Non-pigmented ciliary epithelial cell (primary cell): ENCODE data around the gene MPV17.
"Not testable (repeated sequence)": the region's sequence is repeated elsewhere in the genome, so short reads cannot be mapped to it uniquely, and the experiment has no call there.

Experiments used
- DNase-seq: peaks from one replicate; pipeline ENCODE4 v3.0.0-alpha.2; 2010; ENCODE audit warnings: low read depth

Gene MPV17

DNA sequence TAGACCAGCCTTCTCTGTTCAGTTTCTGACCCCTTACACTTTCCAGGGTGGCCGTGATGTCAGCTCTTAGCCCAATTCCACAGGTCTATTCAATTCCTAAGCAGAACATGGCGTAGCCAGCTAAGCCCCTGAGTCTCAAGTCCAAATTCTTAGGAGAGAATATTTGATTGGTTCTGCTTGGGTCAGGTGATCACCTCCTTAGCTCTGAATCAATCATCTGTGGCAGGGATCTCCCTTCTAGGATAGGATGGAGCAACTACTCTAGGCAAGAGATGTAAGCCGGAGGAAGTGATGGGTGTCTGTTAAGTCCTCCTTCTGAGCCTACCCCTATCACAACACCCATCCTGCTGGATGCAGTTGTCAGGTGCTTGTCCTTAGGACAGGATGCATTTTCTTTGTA lies 25.7 kb downstream of the MPV17 start:
- DNase-seq: no peak

DNA sequence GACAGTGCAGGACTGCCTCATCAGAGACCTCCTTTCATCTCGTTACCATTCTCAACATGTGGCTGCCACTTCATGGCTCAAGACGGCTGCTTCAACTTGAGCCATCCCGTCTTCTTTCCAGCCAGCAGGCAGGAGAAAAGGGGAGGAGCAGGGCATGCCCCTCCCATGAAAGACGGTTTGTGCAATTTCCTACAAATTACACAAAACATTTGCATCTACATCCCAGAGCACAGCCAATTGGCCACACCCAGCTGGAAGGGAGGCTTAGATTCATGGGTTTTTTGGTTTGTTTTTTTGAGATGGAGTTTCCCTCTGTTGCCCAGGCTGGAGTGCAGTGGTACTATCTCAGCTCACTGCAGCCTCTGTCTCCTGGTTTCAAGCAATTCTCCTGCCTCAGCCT lies 26.4 kb downstream of the MPV17 start:
- DNase-seq: no peak

GRCh38 chr2:27294928-27295327 lies 28.0 kb downstream of the MPV17 start:
- no peak for DNase-seq

- no peak for DNase-seq
Observed at GRCh38 chr2:27291865-27292264, 31.0 kb downstream of the MPV17 start.

- DNase-seq: no peak
Observed at GRCh38 chr2:27290549-27290948, 32.3 kb downstream of the MPV17 start.

DNA sequence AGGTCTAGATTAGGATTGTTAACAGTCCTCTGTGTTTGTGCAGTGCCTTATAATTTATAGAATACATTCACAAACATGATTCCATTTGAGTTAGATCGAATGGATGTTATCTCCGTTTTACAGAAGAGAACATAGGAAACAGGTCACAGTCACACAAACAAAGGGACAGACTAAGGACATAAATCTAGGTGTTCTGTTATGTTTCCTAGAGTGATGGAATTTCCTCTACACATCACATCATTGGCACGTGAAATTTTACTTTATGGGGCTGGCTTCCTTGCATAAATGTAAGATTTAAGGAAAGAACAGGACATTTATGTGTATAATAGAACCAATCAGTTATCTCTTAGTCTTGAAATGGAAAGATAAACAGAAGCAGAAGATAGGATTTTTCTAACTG lies 34.3 kb downstream of the MPV17 start:
- no peak for DNase-seq

- DNase-seq: no peak
Observed at GRCh38 chr2:27285481-27285880, 37.4 kb downstream of the MPV17 start.

GRCh38 chr2:27284996-27285395 lies 37.9 kb downstream of the MPV17 start:
- no peak for DNase-seq

DNA sequence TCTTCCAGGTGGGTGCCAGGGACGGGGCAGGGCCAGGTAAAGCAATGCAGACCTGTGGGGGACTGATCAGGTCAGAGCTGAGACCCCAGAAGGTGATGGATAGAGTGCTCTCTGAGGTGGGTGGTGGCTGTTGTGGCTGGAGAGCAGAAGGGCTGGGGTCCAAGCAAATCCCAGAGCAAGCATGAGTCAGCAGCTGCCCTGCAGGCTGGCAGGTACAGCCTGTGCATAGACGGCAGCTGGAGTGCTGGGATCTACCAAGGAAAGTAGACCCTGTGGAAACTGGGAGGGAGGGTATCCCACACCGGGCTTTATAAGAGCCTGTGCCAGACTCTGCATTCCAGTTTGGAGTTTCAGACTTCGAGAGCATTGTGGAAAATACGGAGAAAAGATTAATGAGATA lies 40.0 kb downstream of the MPV17 start:
- no peak for DNase-seq

GRCh38 chr2:27281855-27282559 lies 40.9 kb downstream of the MPV17 start, which contains the start of gene TRIM54:
Gene TRIM54, plus strand, starts transcription at chr2:27282429. Its CDS starts 303 bp downstream, at chr2:27282732.
- DNase-seq: no peak

- DNase-seq: no peak
Observed at GRCh38 chr2:27281442-27281841, 41.5 kb downstream of the MPV17 start.

DNA sequence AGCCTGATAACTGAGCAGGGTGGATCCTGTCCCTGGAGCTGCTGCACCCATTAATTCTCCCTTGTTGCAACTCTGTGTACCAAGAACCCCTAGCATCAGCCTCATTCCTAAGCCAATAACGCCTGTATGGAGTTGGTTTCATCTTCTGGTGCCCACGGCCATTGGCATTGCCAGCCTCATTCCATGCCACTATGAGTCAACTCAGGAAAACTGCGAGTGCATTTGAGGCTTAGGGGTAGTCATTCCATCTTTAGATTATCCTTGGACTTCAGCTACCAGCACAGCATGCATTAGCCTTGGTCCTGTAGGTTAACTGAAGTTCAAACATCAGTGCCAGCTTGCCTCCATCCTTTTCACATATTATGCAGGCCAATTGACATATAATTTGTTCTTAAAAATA lies 42.1 kb downstream of the MPV17 start:
- DNase-seq: no peak

GRCh38 chr2:27278010-27278409 lies 44.9 kb downstream of the MPV17 start:
- no peak for DNase-seq

- no peak for DNase-seq
Observed at GRCh38 chr2:27275211-27276150, 47.4 kb downstream of the MPV17 start, which contains the start of gene DNAJC5G. Gene DNAJC5G, plus strand, starts transcription at chr2:27275433. Its CDS starts 1,296 bp downstream, at chr2:27276729.

DNA sequence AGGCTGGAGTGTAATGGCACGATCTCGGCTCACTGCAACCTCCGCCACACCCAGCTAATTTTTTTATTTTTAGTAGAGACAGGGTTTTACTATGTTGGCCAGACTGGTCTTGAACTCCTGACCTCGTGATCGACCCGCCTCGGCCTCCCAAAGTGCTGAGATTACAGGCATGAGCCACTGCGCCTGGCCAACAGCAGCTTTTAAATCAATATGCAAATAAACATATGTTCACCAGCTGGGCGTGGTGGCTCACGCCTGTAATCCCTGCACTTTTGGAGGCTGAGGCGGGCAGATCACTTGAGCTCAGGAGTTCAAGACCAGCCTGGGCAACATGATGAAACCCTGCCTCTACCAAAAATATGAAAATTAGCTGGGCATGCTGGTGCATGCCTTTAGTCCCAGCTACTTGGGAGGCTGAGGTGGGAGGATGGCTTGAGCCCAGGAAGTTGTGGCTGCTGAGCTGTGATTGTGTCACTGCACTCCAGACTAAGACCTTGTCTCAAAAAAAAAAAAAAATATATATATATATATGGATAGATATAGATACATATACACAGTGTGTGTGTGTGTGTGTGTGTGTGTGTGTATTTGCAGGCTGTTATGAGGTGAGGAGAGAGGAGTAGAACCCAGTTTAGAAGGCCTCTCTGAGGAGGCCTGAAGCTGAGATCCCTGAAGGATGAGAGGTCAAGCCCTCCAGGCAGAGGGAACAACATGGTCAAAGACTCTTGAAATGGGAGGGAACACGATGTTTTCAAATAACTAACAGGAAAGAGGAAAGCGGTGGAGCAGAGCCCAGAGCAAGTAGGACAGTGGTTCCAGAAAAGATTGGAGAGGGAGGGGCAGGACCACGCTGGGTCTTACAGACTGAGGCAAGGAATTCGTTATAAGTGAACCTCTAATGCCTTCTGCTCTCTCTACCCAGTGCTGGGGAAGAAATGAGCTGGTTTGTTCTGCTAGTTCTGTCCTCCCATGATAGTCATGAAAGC lies 50.1 kb downstream of the MPV17 start:
- DNase-seq: not testable (repeated sequence)

GRCh38 chr2:27271631-27272340 lies 51.1 kb downstream of the MPV17 start:
- DNase-seq: no peak

DNA sequence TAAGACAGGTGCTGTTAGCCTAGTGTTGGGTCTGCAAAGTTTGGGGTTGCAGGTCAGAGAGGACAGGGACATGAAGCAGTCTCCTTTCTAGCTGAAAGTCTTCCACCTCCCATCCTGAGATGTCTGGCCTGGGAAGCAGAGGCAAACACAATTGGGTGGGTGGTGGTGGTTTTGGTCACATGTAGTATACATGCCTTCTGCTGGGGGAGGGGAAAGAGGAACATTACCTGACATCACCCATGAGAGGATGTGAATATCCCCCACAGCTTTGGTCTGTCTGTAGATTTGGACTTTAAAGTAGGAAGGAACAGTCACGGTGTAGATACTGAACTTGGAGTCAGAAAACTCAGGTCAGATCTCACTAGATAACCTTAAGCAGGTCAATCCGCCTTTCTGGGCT lies 52.2 kb downstream of the MPV17 start:
- DNase-seq: no peak

GRCh38 chr2:27270131-27270530 lies 52.8 kb downstream of the MPV17 start:
- DNase-seq: no peak

GRCh38 chr2:27268296-27268695 lies 54.6 kb downstream of the MPV17 start:
- not testable (repeated sequence) for DNase-seq

DNA sequence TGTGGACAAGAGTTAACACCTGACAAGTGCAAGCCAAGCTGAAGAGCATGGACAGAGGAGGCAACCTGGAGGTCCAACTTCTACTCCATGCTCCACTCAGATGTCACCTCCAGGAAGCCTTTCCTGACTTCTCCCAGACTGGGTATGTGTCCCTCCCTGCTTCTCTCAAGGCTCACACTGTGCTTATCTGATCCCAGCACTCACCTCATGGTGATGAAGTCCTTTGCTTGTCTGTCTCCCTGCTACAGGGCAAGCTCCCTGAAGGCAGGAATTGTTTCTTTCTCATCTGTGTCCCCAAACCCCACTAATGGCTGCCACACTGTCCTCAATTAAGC lies 57.4 kb downstream of the MPV17 start:
- no peak for DNase-seq
